ENCODE results near the gene DGLUCY.
A peak's percentile ranks its signal among the peaks of the same experiment; 100 is the strongest.
"Not testable (repeated sequence)": the region's sequence is repeated elsewhere in the genome, so short reads cannot be mapped to it uniquely, and the experiment has no call there.

The DGLUCY gene

GRCh38 chr14:91218014-91218413 lies 104.1 kb downstream of the DGLUCY start:
- DNase-seq, result no peak

GRCh38 chr14:91219517-91220389 lies 105.9 kb downstream of the DGLUCY start:
- DNase-seq, result no peak

GRCh38 chr14:91220581-91221000 lies 106.7 kb downstream of the DGLUCY start:
- no peak for DNase-seq

- DNase-seq, result no peak
Observed at GRCh38 chr14:91221270-91221669, 107.4 kb downstream of the DGLUCY start.

GRCh38 chr14:91223028-91223783 lies 109.3 kb downstream of the DGLUCY start:
- DNase-seq, result no peak

- no peak for DNase-seq
Observed at GRCh38 chr14:91225025-91225424, 111.2 kb downstream of the DGLUCY start.

- DNase-seq, result not testable (repeated sequence)
Observed at GRCh38 chr14:91226360-91226759, 112.5 kb downstream of the DGLUCY start.

GRCh38 chr14:91227183-91227628 lies 113.3 kb downstream of the DGLUCY start:
- DNase-seq, result peak; percentile 46

GRCh38 chr14:91228112-91229004 lies 114.5 kb downstream of the DGLUCY start:
- DNase-seq, result peak; percentile 83

GRCh38 chr14:91229005-91229382 lies 115.1 kb downstream of the DGLUCY start:
- DNase-seq, result no peak

GRCh38 chr14:91229743-91230200 lies 115.9 kb downstream of the DGLUCY start:
- DNase-seq, result peak; percentile 80

- DNase-seq, result no peak
Observed at GRCh38 chr14:91230397-91231035, 116.6 kb downstream of the DGLUCY start.

- DNase-seq, result no peak
Observed at GRCh38 chr14:91231446-91231845, 117.6 kb downstream of the DGLUCY start.

- DNase-seq, result no peak
Observed at GRCh38 chr14:91232052-91232451, 118.2 kb downstream of the DGLUCY start.

- DNase-seq, result no peak
Observed at GRCh38 chr14:91232603-91233002, 118.7 kb downstream of the DGLUCY start.

- DNase-seq, result no peak
Observed at GRCh38 chr14:91233936-91234790, 120.3 kb downstream of the DGLUCY start.

GRCh38 chr14:91234791-91235114 lies 120.9 kb downstream of the DGLUCY start:
- DNase-seq, result no peak

- DNase-seq, result no peak
Observed at GRCh38 chr14:91235841-91236240, 122.0 kb downstream of the DGLUCY start.

- no peak for DNase-seq
Observed at GRCh38 chr14:91237219-91237618, 123.3 kb downstream of the DGLUCY start.

GRCh38 chr14:91238085-91238484 lies 124.2 kb downstream of the DGLUCY start:
- no peak for DNase-seq

GRCh38 chr14:91238661-91239060 lies 124.8 kb downstream of the DGLUCY start:
- no peak for DNase-seq
